ENCODE data around the gene SLCO1A2.

SLCO1A2 gene

DNA sequence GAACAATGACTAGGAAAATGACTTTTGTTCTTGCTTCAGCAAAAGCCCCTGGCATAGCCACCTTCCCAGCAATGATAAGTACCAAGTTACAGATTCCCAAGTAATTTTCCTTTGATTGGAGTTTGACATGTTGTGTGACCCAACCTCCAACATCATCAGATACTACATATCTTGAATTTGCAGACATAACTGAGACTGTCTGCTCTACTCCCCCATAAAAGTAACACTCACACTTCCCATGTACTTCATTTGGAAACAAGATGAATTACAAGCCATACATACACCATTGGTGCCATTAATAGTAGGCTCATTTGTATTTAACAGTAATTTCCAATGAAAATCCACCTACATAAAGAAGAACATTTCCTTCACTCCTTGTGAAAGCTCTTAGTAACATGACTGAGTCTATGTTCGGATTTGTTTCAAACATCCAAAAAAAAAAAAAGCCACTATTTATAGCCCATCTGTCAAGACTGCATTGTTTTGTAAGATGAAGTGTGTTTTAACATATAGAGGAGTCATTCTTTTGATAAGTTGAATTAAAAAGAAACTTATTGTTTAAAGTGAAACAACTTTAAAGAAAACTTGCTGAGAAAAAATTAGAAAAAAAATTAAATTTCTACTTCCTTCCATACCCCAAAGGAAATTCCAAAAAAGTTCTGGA, 12.0 kb upstream of the SLCO1A2 start:
- no peaks in the 10 kb centered on the region for H3K36me3 ChIP-seq (ENCODE audit: control insufficient read depth, insufficient read depth, low read length)
- H3K27me3 ChIP-seq (ENCODE audit: control insufficient read depth, insufficient read depth, low read length) = no peaks in the 10 kb centered on the region
- H3K4me3 ChIP-seq (ENCODE audit: low read length) = no peak overlapping the region
- no peak overlapping the region for H3K9ac ChIP-seq (ENCODE audit: low read length)
- no peaks in the 10 kb centered on the region for H3K9me3 ChIP-seq (ENCODE audit: control insufficient read depth, low read length)
- no peaks in the 10 kb centered on the region for H3K4me1 ChIP-seq (ENCODE audit: control insufficient read depth, insufficient read depth, low read length)

GRCh38 chr12:21343636-21344035, 8.9 kb upstream of the SLCO1A2 start:
- Histone ChIP-seq H3K9ac (ENCODE audit: low read length) (no peak overlapping the region), H3K4me3 (ENCODE audit: low read length) (no peak overlapping the region), H3K4me1 (ENCODE audit: control insufficient read depth, insufficient read depth, low read length) (no peaks in the 10 kb centered on the region), H3K27me3 (ENCODE audit: control insufficient read depth, insufficient read depth, low read length) (no peaks in the 10 kb centered on the region), H3K36me3 (ENCODE audit: control insufficient read depth, insufficient read depth, low read length) (no peaks in the 10 kb centered on the region), H3K9me3 (ENCODE audit: control insufficient read depth, low read length) (no peaks in the 10 kb centered on the region)

DNA sequence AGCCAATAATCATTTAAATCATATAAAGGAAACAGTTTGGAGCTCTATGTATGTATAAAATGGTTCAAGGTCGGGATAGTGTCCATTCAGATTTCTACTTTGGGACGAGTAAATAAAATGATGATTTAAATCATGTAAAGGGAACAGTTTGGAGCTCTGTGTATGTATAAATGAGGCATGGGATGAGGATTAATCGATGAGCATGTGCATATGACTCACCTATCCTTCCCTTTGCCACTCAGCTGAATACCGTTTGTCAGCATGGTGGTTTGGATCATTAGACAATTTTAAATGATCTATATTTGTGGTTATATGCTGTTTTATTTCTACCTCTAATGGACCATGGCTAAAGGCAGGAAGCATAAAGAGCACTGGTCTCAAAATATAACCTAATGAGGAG, 7.1 kb upstream of the SLCO1A2 start:
- H3K9ac ChIP-seq (ENCODE audit: low read length) = no peak overlapping the region
- no peaks in the 10 kb centered on the region for H3K36me3 ChIP-seq (ENCODE audit: control insufficient read depth, insufficient read depth, low read length)
- H3K4me1 ChIP-seq (ENCODE audit: control insufficient read depth, insufficient read depth, low read length) = no peaks in the 10 kb centered on the region
- H3K9me3 ChIP-seq (ENCODE audit: control insufficient read depth, low read length) = no peaks in the 10 kb centered on the region
- no peak overlapping the region for H3K4me3 ChIP-seq (ENCODE audit: low read length)
- H3K27me3 ChIP-seq (ENCODE audit: control insufficient read depth, insufficient read depth, low read length) = no peaks in the 10 kb centered on the region

- Histone ChIP-seq H3K9me3 (ENCODE audit: control insufficient read depth, low read length) (no peaks in the 10 kb centered on the region), H3K4me1 (ENCODE audit: control insufficient read depth, insufficient read depth, low read length) (no peaks in the 10 kb centered on the region)
Measured at GRCh38 chr12:21340403-21340802, 5.7 kb upstream of the SLCO1A2 start.

DNA sequence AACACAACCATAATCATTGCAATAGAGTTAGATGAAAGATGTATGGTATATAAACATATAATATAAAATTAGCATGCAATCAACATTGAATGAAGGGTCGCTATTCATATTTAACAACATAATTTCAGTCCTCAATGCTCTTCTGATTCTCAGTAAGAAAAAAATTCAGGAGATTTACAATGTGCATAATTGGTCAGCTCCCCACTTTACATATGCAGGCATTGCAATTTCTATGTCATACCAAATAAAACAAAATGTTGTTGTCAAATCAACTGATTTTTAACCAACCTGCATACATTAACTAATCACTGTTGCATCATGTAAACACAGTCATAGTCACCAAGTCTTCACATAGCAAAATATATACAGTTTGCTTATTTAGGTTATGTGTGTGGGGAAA, 5.2 kb upstream of the SLCO1A2 start:
- H3K36me3 ChIP-seq (ENCODE audit: control insufficient read depth, insufficient read depth, low read length) = no peaks in the 10 kb centered on the region
- no peaks in the 10 kb centered on the region for H3K4me1 ChIP-seq (ENCODE audit: control insufficient read depth, insufficient read depth, low read length)
- no peak overlapping the region for H3K4me3 ChIP-seq (ENCODE audit: low read length)
- H3K27me3 ChIP-seq (ENCODE audit: control insufficient read depth, insufficient read depth, low read length) = no peaks in the 10 kb centered on the region
- H3K9ac ChIP-seq (ENCODE audit: low read length) = no peak overlapping the region
- H3K9me3 ChIP-seq (ENCODE audit: control insufficient read depth, low read length) = no peaks in the 10 kb centered on the region

More at GRCh38 chr12:21340403-21340802, 5.7 kb upstream of the SLCO1A2 start:
- Histone ChIP-seq H3K9ac (ENCODE audit: low read length) (no peak overlapping the region), H3K4me3 (ENCODE audit: low read length) (no peak overlapping the region), H3K27me3 (ENCODE audit: control insufficient read depth, insufficient read depth, low read length) (no peaks in the 10 kb centered on the region), H3K36me3 (ENCODE audit: control insufficient read depth, insufficient read depth, low read length) (no peaks in the 10 kb centered on the region)

GRCh38 chr12:21337959-21338744, 3.4 kb upstream of the SLCO1A2 start:
- H3K4me1 ChIP-seq (ENCODE audit: control insufficient read depth, insufficient read depth, low read length) = no peaks in the 10 kb centered on the region
- no peaks in the 10 kb centered on the region for H3K9me3 ChIP-seq (ENCODE audit: control insufficient read depth, low read length)
- no peak overlapping the region for H3K4me3 ChIP-seq (ENCODE audit: low read length)
- no peak overlapping the region for H3K9ac ChIP-seq (ENCODE audit: low read length)
- no peaks in the 10 kb centered on the region for H3K36me3 ChIP-seq (ENCODE audit: control insufficient read depth, insufficient read depth, low read length)
- no peaks in the 10 kb centered on the region for H3K27me3 ChIP-seq (ENCODE audit: control insufficient read depth, insufficient read depth, low read length)

GRCh38 chr12:21337453-21337852, 2.7 kb upstream of the SLCO1A2 start:
- Histone ChIP-seq H3K9ac (ENCODE audit: low read length) (no peak overlapping the region), H3K9me3 (ENCODE audit: control insufficient read depth, low read length) (no peaks in the 10 kb centered on the region), H3K4me3 (ENCODE audit: low read length) (no peak overlapping the region), H3K27me3 (ENCODE audit: control insufficient read depth, insufficient read depth, low read length) (no peaks in the 10 kb centered on the region), H3K4me1 (ENCODE audit: control insufficient read depth, insufficient read depth, low read length) (no peaks in the 10 kb centered on the region), H3K36me3 (ENCODE audit: control insufficient read depth, insufficient read depth, low read length) (no peaks in the 10 kb centered on the region)

GRCh38 chr12:21336656-21337055, 1.9 kb upstream of the SLCO1A2 start:
- Histone ChIP-seq H3K9me3 (ENCODE audit: control insufficient read depth, low read length) (no peaks in the 10 kb centered on the region), H3K27me3 (ENCODE audit: control insufficient read depth, insufficient read depth, low read length) (no peaks in the 10 kb centered on the region), H3K4me3 (ENCODE audit: low read length) (no peak overlapping the region), H3K4me1 (ENCODE audit: control insufficient read depth, insufficient read depth, low read length) (no peaks in the 10 kb centered on the region), H3K36me3 (ENCODE audit: control insufficient read depth, insufficient read depth, low read length) (no peaks in the 10 kb centered on the region), H3K9ac (ENCODE audit: low read length) (no peak overlapping the region)

DNA sequence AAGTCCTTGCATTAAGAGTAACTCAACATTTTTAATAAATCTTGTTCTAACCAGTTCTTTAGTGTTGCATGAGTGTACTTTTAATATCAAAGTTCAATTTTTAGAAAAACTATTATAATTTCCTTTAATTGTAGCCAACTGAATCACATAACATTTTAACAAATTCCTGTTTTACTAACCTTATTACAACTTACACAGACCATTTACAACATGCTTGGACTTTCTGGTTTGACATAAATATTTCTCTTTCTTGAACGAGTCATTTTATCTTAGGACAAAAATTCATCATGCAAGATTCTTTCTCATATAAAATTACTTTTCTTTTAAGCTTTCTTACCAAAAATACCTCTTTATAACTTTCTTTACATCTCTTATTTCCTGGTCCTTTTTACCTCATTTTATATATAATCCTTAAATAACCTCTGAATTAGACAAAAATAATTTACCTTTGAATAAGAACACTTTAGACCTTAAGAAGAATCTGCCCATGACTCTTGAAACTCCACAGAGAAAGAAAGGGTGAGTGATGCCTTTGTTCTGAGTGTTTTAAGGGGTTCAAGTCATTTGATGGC, 3.9 kb downstream of the SLCO1A2 start:
- Histone ChIP-seq H3K4me3 (ENCODE audit: low read length) (no peak overlapping the region), H3K36me3 (ENCODE audit: control insufficient read depth, insufficient read depth, low read length) (no peaks in the 10 kb centered on the region), H3K9me3 (ENCODE audit: control insufficient read depth, low read length) (no peaks in the 10 kb centered on the region), H3K9ac (ENCODE audit: low read length) (no peak overlapping the region), H3K4me1 (ENCODE audit: control insufficient read depth, insufficient read depth, low read length) (no peaks in the 10 kb centered on the region), H3K27me3 (ENCODE audit: control insufficient read depth, insufficient read depth, low read length) (no peaks in the 10 kb centered on the region)

GRCh38 chr12:21328578-21328977, 6.1 kb downstream of the SLCO1A2 start:
- Histone ChIP-seq H3K9me3 (ENCODE audit: control insufficient read depth, low read length) (no peaks in the 10 kb centered on the region), H3K27me3 (ENCODE audit: control insufficient read depth, insufficient read depth, low read length) (no peaks in the 10 kb centered on the region), H3K36me3 (ENCODE audit: control insufficient read depth, insufficient read depth, low read length) (no peaks in the 10 kb centered on the region), H3K4me3 (ENCODE audit: low read length) (no peak overlapping the region), H3K9ac (ENCODE audit: low read length) (no peak overlapping the region), H3K4me1 (ENCODE audit: control insufficient read depth, insufficient read depth, low read length) (no peaks in the 10 kb centered on the region)

DNA sequence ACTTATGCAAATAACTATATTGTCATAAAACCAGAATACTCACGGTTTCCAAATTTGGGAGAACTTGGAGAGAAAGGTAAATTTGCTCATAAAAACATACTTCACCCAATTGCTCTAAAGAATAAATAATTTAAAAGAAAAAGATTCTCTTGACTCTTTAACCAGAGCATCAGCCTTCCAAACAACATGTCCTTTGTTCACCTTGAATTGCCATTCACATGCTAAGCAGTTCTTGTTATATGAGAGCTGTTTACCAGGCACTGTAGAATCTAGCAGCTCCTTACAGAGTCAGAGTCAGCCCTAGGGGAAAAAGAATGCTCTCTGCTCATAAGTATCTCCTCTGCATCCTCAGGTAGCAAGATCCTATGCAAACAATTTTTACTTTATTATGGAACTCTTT, 10.2 kb downstream of the SLCO1A2 start:
- Histone ChIP-seq H3K4me3 (ENCODE audit: low read length) (no peak overlapping the region), H3K4me1 (ENCODE audit: control insufficient read depth, insufficient read depth, low read length) (no peaks in the 10 kb centered on the region)

GRCh38 chr12:21323736-21324135, 11.0 kb downstream of the SLCO1A2 start:
- no peaks in the 10 kb centered on the region for H3K36me3 ChIP-seq (ENCODE audit: control insufficient read depth, insufficient read depth, low read length)
- H3K4me1 ChIP-seq (ENCODE audit: control insufficient read depth, insufficient read depth, low read length) = no peaks in the 10 kb centered on the region
- no peak overlapping the region for H3K9ac ChIP-seq (ENCODE audit: low read length)
- H3K4me3 ChIP-seq (ENCODE audit: low read length) = no peak overlapping the region
- no peaks in the 10 kb centered on the region for H3K9me3 ChIP-seq (ENCODE audit: control insufficient read depth, low read length)
- H3K27me3 ChIP-seq (ENCODE audit: control insufficient read depth, insufficient read depth, low read length) = no peaks in the 10 kb centered on the region

More for the DNA sequence above, 10.2 kb downstream of the SLCO1A2 start:
- Histone ChIP-seq H3K9me3 (ENCODE audit: control insufficient read depth, low read length) (no peaks in the 10 kb centered on the region), H3K36me3 (ENCODE audit: control insufficient read depth, insufficient read depth, low read length) (no peaks in the 10 kb centered on the region), H3K27me3 (ENCODE audit: control insufficient read depth, insufficient read depth, low read length) (no peaks in the 10 kb centered on the region), H3K9ac (ENCODE audit: low read length) (no peak overlapping the region)

Measured in mucosa of stomach (tissue), 1 donor.